Memory B cell (primary cell): ENCODE measurements around the gene WDR89.
A peak's percentile ranks its signal among the peaks of the same experiment; 100 is the strongest.

Experiments
- ATAC-seq: fragments of 150-1000 bp; cut with Tn5 transposase; 2 replicates; pipeline ENCODE4 v1.10.0; 2021; ENCODE audit warnings: low read depth, mild to moderate bottlenecking, moderate library complexity
- DNase-seq, 2 donors: peaks; one replicate each; pipeline ENCODE4 v3.0.0; 2022; ENCODE audit warnings: low spot score in 2 of 2
- H3K27ac Mint-ChIP-seq: one replicate; pipeline ENCODE4 v1.8.0; 2022; ENCODE audit warnings: mild to moderate bottlenecking, moderate library complexity, mixed read lengths
- H3K27me3 Mint-ChIP-seq: one replicate; pipeline ENCODE4 v1.8.0; 2022; ENCODE audit warnings: mixed read lengths
- H3K36me3 Mint-ChIP-seq: one replicate; pipeline ENCODE4 v1.8.0; 2022; ENCODE audit warnings: mild to moderate bottlenecking, mixed read lengths
- H3K4me1 Mint-ChIP-seq: one replicate; pipeline ENCODE4 v1.8.0; 2022; ENCODE audit warnings: mixed read lengths
- H3K4me3 Mint-ChIP-seq: one replicate; pipeline ENCODE4 v1.8.0; 2022; ENCODE audit warnings: mild to moderate bottlenecking, moderate library complexity, mixed read lengths
- H3K9me3 Mint-ChIP-seq: one replicate; pipeline ENCODE4 v1.8.0; 2022; ENCODE audit warnings: mixed read lengths

Gene WDR89

DNA sequence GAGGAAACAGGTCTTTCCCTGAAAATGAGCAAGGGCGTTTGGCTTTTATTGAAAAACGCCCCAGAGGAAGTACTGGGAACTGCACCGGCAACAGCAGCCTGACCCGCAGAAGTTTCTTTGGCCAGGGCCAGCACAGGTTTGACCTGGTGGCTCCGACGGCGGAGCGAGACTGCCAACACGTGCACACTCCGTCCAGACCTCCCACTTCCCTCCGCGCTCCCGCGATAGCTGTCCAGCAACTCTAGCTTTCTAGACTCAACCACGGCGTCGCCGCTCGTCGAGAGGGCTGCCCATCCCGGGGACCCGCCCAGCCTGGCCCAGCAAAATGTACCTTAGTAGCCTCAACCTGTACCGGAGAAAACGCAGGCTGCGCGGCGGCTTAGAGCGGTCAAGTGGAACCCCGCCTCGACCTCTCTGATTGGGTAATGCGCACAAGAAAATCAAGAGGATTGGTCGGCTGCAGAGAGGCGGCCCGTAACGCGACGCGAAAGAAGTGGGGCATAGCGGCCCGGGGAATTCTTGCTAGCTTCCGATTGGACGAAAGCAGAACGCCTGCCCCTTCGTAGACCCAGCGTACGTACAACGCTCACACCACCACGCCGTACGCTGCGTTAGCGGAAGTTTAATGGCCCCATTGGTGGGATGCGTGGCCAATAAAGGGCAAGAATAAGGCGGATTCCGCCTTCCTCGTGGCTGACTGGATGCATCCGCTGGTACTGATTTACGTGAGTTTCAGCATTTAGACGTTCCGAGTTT lies at the start of gene WDR89:
TSS of gene WDR89 (minus strand) at position 399 of the 756 bp plus-strand sequence. CDS start 41,929 bp downstream, outside the sequence.
- peaks cover 3% of the 10 kb centered on the region for H3K9me3 Mint-ChIP-seq
- H3K4me1 Mint-ChIP-seq, result peaks cover 17% of the 10 kb centered on the region
- H3K4me3 Mint-ChIP-seq, result peak within 1 kb of the TSS; percentile 98
- H3K27ac Mint-ChIP-seq, result peak within 1 kb of the TSS; percentile 100
- peak; percentile 79 for ATAC-seq
- no peaks in the 10 kb centered on the region for H3K27me3 Mint-ChIP-seq
- H3K36me3 Mint-ChIP-seq, result peaks cover 9% of the 10 kb centered on the region
- DNase-seq, result peak; percentile 92 to 95

GRCh38 chr14:63689132-63689531 lies 47.5 kb upstream of the WDR89 start:
- Mint-ChIP-seq H3K36me3 (peaks cover 22% of the 10 kb centered on the region), H3K4me3 (no peak overlapping the region), H3K27ac (no peak overlapping the region), H3K27me3 (no peaks in the 10 kb centered on the region), H3K4me1 (peaks cover 6% of the 10 kb centered on the region), H3K9me3 (no peaks in the 10 kb centered on the region)
- ATAC-seq (no peak), DNase-seq (no peak)

DNA sequence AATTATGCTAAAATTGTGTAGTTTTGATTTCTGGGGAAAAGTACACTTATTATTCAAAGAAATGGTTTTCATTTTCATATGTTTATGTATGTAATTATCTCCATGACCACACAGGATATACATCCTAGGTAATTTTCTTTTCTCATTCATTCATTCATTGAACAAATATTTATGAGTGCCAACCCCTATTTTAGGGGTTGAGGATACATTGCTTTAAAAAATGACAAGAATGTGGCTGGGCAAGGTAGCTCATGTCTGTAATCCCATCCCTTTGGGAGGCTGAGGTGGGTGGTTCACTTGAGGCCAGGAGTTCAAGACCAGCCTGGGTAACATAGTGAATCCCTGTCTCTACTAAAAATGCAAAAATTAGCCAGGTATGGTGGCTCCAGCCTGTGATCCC lies 45.3 kb upstream of the WDR89 start:
- Mint-ChIP-seq H3K36me3 (peaks cover 20% of the 10 kb centered on the region), H3K9me3 (no peaks in the 10 kb centered on the region), H3K27ac (peak overlapping the region; percentile 42), H3K4me1 (peaks cover 2% of the 10 kb centered on the region), H3K27me3 (no peaks in the 10 kb centered on the region), H3K4me3 (no peak overlapping the region)
- ATAC-seq, result no peak
- DNase-seq, result no peak

GRCh38 chr14:63685401-63685800 lies 43.7 kb upstream of the WDR89 start:
- H3K36me3 Mint-ChIP-seq, result peaks cover 17% of the 10 kb centered on the region
- no peaks in the 10 kb centered on the region for H3K27me3 Mint-ChIP-seq
- no peak for ATAC-seq
- H3K9me3 Mint-ChIP-seq, result no peaks in the 10 kb centered on the region
- no peak overlapping the region for H3K4me3 Mint-ChIP-seq
- no peak for DNase-seq
- no peaks in the 10 kb centered on the region for H3K4me1 Mint-ChIP-seq
- H3K27ac Mint-ChIP-seq, result no peak overlapping the region

GRCh38 chr14:63682727-63683593 lies 41.3 kb upstream of the WDR89 start:
- Mint-ChIP-seq H3K27me3 (no peaks in the 10 kb centered on the region), H3K4me1 (no peaks in the 10 kb centered on the region), H3K4me3 (no peak overlapping the region), H3K27ac (no peak overlapping the region), H3K9me3 (no peaks in the 10 kb centered on the region), H3K36me3 (peaks cover 21% of the 10 kb centered on the region)
- DNase-seq, result no peak
- no peak for ATAC-seq

DNA sequence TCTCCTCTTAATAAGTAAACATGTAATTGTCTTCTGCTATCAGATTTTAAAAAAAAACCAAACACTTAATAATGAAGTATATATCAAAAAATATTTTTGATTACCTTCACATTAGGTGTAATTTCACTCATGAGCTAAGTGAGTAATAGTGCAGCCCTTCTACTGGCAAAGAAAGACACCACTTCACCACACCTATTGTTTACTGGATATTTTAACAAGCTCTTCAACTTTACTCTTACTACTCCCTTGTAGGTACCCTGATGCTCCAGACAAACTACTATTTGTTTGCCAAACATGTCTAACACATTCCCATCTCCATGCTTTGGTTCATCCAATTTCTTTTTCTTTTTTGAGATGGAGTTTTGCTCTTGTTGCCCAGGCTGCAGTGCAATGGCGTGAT lies 36.9 kb upstream of the WDR89 start:
- no peak for DNase-seq
- Mint-ChIP-seq H3K9me3 (no peaks in the 10 kb centered on the region), H3K27ac (no peak overlapping the region), H3K4me3 (no peak overlapping the region), H3K4me1 (no peaks in the 10 kb centered on the region), H3K36me3 (peaks cover 23% of the 10 kb centered on the region), H3K27me3 (no peaks in the 10 kb centered on the region)
- ATAC-seq, result no peak

DNA sequence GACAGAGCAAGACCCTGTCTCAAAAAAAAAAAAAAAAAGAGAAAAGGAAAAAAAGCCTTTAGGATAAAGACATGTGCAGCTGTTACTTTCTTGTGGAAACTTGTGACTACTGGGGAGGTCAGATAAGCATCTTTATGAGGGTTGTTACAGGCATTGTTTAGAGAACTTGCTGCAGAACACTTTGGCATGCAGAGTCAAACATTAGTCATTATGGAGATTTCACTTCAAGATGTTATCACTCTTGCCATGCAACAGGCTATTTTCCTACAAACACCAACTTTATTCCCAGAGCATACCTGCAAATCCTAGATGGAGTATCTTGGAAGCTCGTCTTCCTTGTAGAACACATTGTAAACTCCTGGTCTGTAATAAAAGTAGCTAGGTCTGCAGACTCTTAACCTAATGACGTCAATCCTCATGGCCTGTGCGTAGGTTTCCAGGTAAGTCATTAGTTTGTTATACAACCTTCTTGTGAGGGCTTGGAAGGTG lies 36.3 kb upstream of the WDR89 start:
- no peak overlapping the region for H3K27ac Mint-ChIP-seq
- H3K27me3 Mint-ChIP-seq, result no peaks in the 10 kb centered on the region
- no peak for DNase-seq
- no peaks in the 10 kb centered on the region for H3K4me1 Mint-ChIP-seq
- no peak overlapping the region for H3K4me3 Mint-ChIP-seq
- H3K36me3 Mint-ChIP-seq, result peaks cover 23% of the 10 kb centered on the region
- ATAC-seq, result no peak
- H3K9me3 Mint-ChIP-seq, result no peaks in the 10 kb centered on the region

DNA sequence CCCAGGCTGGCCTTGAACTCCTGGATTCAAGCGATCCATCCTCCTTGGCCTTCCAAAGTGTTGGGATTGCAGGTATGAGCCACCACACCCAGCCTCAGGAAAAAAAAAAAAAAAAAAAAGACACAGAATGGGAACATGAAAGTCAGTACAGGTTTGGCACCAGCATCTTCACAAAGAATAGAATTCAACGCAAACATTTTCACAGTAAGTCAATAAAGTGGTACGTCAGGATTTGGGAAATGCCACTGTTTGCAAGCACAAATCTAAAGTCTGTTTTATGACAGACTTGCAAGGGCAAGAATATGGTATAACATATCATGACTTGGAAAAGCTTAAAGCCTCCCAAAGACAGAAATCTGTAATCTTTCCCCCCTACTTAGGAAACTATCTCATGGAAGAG lies 34.9 kb upstream of the WDR89 start:
- H3K9me3 Mint-ChIP-seq, result no peaks in the 10 kb centered on the region
- DNase-seq (no peak), ATAC-seq (no peak)
- H3K27me3 Mint-ChIP-seq, result no peaks in the 10 kb centered on the region
- no peaks in the 10 kb centered on the region for H3K4me1 Mint-ChIP-seq
- H3K27ac Mint-ChIP-seq, result no peak overlapping the region
- H3K36me3 Mint-ChIP-seq, result peaks cover 18% of the 10 kb centered on the region
- H3K4me3 Mint-ChIP-seq, result no peak overlapping the region

DNA sequence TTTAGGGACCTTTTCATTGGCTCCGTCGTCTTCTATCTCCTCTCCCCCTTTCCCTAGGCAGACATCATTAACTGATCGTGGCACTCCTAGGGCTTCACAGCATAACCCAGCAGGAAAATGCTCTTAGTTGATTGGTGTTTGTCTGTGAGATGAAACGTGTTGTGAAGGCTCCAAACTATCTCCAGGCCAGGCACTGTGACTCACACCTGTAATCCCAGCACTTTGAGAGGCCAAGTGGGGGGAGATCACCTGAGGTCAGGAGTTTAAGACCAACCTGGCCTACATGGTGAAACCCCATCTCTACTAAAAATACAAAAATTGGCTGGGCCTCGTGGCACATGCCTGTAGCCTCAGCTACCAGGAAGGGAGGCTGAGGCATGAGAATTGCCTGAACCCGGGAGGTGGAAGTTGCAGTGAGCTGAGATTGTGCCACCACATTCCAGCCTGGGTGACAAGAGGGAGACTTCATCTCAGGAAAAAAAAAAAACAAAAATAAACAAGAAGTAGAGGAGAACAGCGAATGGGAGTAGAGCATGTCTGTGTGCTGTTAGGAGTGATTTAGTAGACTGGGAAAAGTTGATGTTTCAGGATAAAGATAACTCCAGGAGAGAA lies 32.3 kb upstream of the WDR89 start:
- DNase-seq (no peak), ATAC-seq (no peak)
- Mint-ChIP-seq H3K36me3 (peaks cover 14% of the 10 kb centered on the region), H3K27me3 (no peaks in the 10 kb centered on the region), H3K4me1 (no peaks in the 10 kb centered on the region), H3K4me3 (no peak overlapping the region), H3K9me3 (no peaks in the 10 kb centered on the region), H3K27ac (no peak overlapping the region)

DNA sequence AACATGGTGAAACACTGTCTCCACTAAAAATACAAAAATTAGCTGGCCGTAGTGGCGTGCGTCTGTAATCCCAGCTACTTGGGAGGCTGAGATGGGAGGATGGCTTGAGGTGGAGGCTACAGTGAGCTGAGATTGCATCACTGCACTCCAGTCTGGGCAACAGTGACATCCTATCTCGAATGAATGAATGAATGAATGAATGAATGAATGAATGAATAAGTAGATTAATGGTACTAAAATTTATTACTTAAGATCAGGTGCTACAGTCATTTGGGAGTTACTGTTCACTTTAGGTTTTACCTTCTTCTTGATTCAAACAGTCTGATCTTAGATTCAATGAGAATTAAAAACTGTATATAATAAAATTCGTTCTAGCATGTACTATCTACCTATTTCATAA lies 31.6 kb upstream of the WDR89 start:
- Mint-ChIP-seq H3K4me3 (no peak overlapping the region), H3K27me3 (no peaks in the 10 kb centered on the region), H3K9me3 (no peaks in the 10 kb centered on the region), H3K4me1 (no peaks in the 10 kb centered on the region), H3K27ac (no peak overlapping the region), H3K36me3 (peaks cover 12% of the 10 kb centered on the region)
- DNase-seq (no peak), ATAC-seq (no peak)

DNA sequence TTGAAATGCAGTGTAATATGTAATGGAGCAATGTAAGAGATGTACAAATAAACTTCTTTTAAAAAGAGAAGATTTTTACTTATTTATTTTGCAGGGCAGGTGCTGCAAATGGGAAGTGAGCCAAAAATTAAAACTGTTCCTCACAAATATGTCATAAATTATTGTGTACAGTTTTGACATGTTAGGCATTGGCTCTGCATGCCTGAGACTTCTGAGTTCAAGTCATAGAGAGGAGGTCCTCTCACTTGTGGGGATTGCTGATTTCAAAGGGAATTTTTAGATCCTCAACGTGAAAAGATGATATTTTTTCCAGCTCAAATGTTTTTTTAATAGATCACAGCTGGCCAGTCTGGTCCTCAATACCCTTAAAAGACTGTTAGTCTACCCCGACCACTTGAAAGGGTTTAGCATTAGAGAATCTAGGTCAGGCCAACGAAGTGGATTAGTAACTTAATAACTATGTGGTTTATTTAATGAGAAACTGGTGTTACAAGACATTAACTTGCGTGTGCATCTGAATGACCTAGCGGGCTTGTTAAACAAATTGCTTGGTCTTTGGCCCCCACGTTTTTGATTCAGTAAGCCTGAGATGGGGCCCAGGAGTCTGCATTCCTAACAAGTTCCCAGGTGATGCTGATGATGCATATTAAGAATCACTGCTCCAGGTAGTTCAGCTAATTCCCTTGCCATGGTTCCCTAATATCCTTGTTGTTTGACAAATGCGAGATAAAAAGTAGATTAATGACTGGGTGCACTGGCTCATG lies 30.9 kb upstream of the WDR89 start:
- Mint-ChIP-seq H3K27ac (no peak overlapping the region), H3K4me1 (no peaks in the 10 kb centered on the region), H3K9me3 (no peaks in the 10 kb centered on the region), H3K4me3 (no peak overlapping the region), H3K27me3 (no peaks in the 10 kb centered on the region), H3K36me3 (peaks cover 12% of the 10 kb centered on the region)
- ATAC-seq, result no peak
- DNase-seq, result no peak

DNA sequence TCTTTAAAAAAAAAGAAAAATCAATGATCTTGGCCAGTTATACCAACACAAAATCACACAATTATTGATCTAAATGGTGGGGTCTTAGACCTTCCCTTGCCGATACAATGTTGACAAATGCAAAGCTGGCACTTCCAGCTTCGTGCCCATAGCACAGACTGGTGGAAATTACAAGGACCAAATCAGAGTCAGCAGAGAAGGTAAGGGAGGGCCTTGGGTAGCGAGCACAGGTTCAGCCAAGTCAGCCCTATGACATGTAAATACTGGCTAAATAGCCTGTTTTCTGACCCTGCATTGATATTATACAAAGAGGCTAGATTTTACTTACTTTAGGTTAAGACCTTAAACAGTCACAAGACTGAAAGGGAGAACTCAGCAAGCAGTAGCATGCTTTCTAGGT lies 30.3 kb upstream of the WDR89 start:
- no peak for DNase-seq
- Mint-ChIP-seq H3K27me3 (no peaks in the 10 kb centered on the region), H3K4me1 (no peaks in the 10 kb centered on the region), H3K4me3 (no peak overlapping the region), H3K36me3 (peaks cover 11% of the 10 kb centered on the region), H3K9me3 (no peaks in the 10 kb centered on the region), H3K27ac (no peak overlapping the region)
- ATAC-seq, result no peak

- H3K27me3 Mint-ChIP-seq, result no peaks in the 10 kb centered on the region
- ATAC-seq, result no peak
These were observed 29.0 kb upstream of the WDR89 start for GRCh38 chr14:63670692-63671091.

More at GRCh38 chr14:63670692-63671091, 29.0 kb upstream of the WDR89 start:
- no peaks in the 10 kb centered on the region for H3K4me1 Mint-ChIP-seq
- H3K27ac Mint-ChIP-seq, result no peak overlapping the region
- no peak overlapping the region for H3K4me3 Mint-ChIP-seq
- H3K9me3 Mint-ChIP-seq, result no peaks in the 10 kb centered on the region
- DNase-seq, result no peak
- peaks cover 7% of the 10 kb centered on the region for H3K36me3 Mint-ChIP-seq
